Measurements from ENCODE around the gene CDYL2. TPM values are rescaled to one million over a fixed set of nuclear protein-coding genes. Genes with fewer than 3 reads are reported as not detected.
"Not testable (repeated sequence)": the region's sequence is repeated elsewhere in the genome, so short reads cannot be mapped to it uniquely, and the experiment has no call there.

The CDYL2 gene
- polyA plus RNA-seq, 3 donors = 0.76 to 2.8 (median 1.9) TPM

DNA sequence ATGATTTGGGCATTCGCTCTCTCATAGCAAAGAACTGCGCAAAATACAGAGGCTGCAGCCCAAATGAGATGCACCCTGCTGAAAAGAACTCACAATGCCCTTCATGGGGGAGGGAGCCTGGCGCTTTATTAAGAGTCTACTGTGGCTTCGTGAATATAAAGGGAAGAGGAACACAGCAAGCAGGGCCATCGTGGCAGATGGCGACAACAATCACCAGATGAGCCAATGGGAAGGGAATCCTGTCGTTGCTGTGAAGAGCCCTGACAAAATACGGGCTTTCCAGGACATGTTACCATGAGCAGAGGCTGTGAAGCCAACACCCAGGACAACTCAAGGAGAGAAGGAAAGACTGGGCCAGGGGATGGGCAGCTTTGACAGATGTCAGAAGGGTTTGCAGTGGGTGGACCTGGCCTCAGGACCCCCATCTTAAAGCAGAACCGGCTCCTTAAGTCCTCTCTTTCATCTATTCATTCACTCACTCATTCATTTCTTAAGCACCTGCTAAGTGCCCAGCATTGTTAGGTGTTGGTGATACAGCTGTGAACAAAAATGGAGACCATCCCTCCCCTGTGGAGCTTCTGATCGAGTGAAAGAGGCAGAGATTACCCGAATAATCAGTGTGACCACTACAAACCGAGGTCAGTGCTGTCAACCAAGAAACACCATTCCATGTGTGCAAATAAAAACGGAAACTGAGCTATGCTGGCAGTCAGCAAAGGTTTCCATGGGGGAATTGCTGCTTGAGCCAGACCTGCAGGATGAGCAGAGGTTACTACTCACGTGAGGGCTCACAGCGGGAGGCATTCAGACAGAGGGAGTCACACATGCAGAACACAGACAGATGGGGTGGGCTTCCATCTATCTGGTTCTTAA lies 137.8 kb downstream of the CDYL2 start:
- 70 to 80% (median 77%) methylated on average over 15 of the region's 15 CpGs for WGBS, 3 donors
- no peak overlapping the region for H3K27ac ChIP-seq (ENCODE audit: low read depth, low read length)

DNA sequence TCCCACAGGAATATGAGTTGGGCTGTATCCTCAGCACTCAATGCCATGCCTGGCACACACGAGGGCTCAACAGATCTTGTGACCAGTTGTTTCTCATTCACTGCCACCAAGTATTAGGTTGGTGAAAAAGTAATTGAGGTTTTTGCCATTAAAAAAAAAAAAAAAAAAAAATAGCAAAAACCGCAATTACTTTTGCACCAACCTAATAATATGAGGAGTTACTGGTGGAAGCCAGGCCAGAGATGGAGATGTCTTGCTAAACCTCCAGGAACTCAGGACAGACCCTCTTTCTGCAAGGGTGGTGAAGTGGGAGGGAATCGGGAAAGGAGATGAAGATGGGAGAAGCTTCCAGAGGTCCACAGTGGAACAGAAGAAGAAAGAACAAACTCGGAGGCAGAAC lies 139.0 kb downstream of the CDYL2 start:
- 87 to 91% (median 88%) methylated on average over 4 of the region's 4 CpGs for WGBS, 3 donors
- H3K27ac ChIP-seq (ENCODE audit: low read depth, low read length) = no peak overlapping the region

DNA sequence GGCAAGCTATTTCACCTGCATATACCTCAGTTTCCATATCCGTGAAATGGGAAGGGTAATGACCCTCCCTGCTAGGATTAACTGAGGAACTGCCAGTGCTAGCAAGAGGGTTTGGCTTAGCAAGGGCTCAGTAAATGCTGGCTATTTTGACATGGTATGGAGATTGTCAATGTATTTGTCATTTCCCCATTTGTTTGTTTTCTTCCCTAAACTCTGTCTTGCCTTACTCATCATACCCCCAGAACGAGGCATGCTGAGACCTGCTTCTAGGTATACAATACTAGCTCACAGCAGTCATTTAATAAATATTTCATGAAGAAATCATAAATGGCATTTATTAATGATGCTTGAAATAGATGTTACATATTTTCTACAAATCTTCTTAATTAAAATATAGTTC lies 139.6 kb downstream of the CDYL2 start:
- H3K27ac ChIP-seq (ENCODE audit: low read depth, low read length) = no peak overlapping the region
- WGBS, 3 donors = 36 to 83% (median 55%) methylated on average over 2 of the region's 2 CpGs

DNA sequence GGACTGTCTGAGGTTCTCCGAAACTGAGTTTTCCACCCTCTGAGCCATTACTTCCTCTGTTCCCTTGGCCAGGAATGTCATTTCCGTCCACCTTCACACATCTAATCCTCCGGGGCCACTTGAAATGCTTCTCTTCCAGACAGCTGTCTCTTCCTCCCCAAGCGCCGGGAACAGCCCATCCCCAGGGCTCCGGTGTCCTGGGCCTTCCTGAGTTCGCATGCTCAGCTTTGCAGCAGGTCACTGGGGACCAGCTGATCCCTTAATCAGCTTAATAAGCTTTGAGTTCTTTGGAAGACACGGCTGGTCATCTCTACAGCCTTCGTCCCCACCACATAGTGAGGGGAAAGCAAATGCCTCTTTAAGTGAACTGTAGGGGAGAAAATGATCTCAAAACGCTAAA lies 140.2 kb downstream of the CDYL2 start:
- WGBS, 3 donors = 73 to 81% (median 76%) methylated on average over 10 of the region's 10 CpGs
- no peak overlapping the region for H3K27ac ChIP-seq (ENCODE audit: low read depth, low read length)

DNA sequence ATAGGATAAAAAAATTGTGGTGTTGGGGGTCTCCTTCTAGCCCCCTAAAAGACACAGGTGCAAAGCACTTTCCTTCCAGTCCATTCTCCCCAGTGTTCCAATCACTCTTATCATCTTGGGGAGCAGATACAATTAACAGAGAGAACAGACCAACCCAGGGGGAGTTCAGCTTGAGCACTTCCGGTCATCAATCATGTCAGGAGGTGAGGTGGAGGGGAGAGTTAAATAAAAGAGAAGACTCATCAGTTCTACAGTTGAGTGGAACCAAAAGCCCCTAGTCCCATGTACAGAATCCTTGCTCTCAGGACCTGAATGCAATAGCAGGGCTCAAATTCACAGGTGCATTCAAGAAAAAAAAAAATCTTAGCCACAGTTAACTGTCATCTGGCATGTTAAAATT lies 141.3 kb downstream of the CDYL2 start:
- no peak overlapping the region for H3K27ac ChIP-seq (ENCODE audit: low read depth, low read length)
- 87 to 100% (median 92%) methylated on average over 1 of the region's 1 CpG for WGBS, 3 donors

DNA sequence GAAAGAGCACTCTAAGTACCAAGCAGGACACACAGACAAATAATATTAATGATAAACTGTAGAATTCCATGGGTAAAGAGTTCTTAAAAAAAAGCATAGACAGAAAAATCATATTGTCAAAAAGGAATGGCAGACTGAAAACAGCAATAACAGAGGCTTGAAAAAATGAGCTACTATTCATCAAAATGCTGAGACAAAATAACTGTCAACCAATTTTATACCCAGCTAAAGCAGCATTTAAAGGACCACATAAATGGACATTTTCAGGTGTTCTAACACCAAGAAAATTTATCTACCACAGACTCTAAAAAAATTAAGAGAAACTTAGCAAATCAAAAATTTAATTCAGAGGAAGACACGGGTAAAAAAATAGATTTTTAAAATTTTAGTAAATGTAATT lies 144.5 kb downstream of the CDYL2 start:
- 95 to 98% (median 96%) methylated on average over 1 of the region's 1 CpG for WGBS, 3 donors
- H3K27ac ChIP-seq (ENCODE audit: low read depth, low read length) = no peak overlapping the region

DNA sequence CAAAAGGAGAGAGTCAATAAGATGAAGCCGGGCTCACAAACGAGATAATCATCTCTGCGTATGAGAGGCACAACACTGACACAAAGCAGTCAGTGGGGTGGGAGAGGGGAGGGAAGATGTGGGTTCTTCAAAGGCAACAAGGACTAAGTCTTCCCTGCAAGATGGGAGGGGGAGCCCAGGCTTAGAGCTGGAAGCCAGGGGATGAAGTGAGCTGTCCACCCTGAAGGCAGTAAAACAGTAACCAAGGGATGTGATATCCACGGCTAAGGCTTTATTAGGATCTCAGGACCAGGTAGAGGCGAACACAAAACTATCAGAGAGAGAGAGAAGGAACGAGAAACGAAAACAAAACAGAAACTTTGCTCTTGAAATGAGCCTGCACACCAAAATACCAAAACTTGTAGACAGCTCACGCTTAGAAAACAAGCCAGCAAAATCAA lies 147.7 kb downstream of the CDYL2 start:
- no peak overlapping the region for H3K27ac ChIP-seq (ENCODE audit: low read depth, low read length)
- WGBS, 3 donors = 63 to 74% (median 69%) methylated on average over 8 of the region's 8 CpGs

DNA sequence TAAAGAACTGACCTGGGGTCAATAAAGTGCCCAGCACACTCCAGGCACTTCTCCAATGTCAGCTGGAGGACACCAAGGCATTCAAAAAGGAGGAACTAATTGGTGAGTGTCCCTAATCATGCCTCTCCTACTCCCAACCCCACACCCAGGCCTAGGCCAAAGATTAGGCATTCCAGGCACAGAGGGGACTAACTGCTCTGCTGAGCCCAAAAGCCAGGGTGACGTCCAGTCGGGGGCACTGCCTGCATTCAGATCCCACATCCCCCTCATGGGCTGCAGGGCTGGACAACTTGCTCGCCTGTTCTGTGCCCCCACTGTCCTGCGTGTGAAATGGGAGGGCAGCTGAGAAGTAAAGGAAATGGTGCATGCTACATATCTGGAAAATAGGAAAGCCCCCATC lies 148.2 kb downstream of the CDYL2 start:
- H3K27ac ChIP-seq (ENCODE audit: low read depth, low read length) = no peak overlapping the region
- WGBS, 3 donors = 73 to 93% (median 80%) methylated on average over 4 of the region's 4 CpGs

DNA sequence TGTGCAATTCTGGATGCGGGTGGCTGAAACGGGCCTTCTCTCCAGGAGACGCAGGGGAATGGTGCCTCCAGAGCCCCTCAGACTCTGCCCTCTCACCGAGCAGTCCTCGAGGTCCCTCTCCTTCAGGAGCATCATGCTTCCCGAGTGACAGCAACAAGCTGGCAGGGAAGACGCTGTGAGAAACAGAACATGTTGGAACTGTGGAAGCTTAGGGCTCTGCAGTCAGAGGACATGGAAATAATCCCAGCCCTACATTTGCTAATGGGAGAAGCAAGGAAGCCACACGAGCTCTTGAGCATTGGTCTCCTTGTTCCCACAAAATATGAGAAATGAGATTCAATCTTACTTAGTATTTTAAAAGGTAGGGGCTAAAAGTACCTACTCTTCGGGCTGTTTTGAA lies 148.6 kb downstream of the CDYL2 start:
- WGBS, 3 donors = 90 to 92% (median 91%) methylated on average over 9 of the region's 9 CpGs
- H3K27ac ChIP-seq (ENCODE audit: low read depth, low read length) = no peak overlapping the region

DNA sequence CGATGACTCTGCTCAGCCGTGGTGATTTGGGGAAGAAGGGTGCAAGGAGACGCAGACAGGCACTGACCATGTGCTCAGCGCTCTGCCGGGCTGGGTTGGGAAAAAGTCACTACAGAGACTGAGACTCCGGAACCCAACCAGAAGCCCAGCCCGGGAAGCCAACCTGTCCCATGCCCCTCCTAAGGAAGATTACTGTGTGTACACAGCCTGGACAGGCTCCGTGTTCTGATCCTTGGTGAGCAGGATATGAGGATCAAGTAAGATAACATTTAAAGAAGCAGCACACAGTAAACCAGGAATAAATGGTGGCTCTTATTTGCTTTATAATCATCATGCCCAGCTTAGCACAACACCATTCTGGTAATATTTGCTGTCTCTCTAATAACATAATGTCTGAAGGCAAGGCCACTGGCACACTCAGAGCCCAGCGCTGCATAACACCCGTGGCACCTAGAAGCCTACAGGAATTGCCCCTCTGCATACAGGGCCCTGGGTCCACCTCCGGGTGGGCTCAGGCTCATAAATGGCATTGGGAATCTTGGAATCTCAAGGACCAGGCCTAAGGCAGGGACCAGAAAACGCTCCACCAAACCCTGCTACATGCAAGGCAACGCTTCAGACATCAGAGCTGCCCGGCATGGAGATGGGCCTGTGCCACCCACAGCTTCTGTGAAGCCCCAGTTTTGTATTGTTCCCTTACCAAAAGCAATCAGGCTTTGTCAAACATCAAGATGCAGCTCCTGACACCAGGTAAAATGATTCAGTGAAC lies 150.1 kb downstream of the CDYL2 start:
- WGBS, 3 donors = 68 to 93% (median 88%) methylated on average over 14 of the region's 14 CpGs

DNA sequence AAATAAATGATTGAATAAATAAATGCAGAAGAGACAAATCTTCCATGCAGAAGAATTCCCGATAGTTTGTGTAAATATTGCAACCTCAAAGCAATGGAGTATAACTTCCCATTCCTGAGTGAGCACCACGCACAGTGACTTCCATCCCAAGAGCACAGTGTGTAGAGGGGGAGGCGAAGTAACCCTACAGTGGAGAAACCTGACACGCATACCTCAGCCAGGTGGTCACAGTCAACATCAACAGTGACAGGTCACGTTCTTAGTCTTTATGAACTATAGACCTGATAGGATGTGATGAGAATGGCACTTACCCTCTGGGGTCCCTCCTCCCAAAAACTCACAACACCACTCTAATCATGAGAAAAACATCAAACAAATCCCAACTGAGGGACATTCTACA lies 152.0 kb downstream of the CDYL2 start:
- H3K27ac ChIP-seq (ENCODE audit: low read depth, low read length) = no peak overlapping the region
- 75 to 87% (median 78%) methylated on average over 5 of the region's 5 CpGs for WGBS, 3 donors

More for the DNA sequence above, 150.1 kb downstream of the CDYL2 start:
- no peak overlapping the region for H3K27ac ChIP-seq (ENCODE audit: low read depth, low read length)

DNA sequence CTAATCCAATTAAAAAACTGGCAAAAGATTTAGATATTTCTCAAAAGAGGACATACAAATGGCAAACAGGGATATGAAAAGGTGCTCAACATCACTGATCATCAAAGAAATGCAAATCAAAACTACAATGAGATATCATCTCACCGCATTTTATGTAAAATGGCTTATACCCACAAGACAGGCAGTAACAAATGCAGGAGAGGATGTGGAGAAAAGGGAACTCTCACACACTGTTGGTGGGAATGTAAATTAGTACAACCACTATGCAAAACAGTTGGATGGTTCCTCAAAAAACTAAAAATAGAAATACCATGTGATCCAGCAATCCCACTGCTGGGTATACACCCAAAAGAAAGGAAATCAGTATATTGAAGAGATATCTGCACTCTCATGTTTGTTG lies 154.1 kb downstream of the CDYL2 start:
- not testable (repeated sequence) for H3K27ac ChIP-seq (ENCODE audit: low read depth, low read length)
- 75 to 87% (median 84%) methylated on average over 1 of the region's 1 CpG for WGBS, 3 donors

DNA sequence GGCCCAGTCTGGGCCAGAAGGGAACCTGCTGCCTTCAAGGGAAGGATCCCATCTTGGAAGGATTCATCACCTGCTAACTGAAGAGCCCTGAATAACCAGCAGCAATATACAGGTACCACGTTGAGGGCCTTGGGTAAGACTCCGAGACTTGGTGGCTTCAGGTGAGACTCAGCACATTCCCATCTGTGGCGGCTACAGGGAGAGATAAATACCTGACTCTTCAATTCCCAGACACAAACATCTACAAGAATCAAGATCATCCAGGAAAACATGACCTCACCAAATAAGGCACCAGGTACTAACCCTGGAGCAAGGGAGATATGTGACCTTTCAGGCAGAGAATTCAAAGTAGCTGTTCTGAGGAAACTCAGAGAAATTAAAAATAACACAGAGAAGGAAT lies 164.1 kb downstream of the CDYL2 start:
- no peak overlapping the region for H3K27ac ChIP-seq (ENCODE audit: low read depth, low read length)
- WGBS, 3 donors = 97 to 100% (median 98%) methylated on average over 3 of the region's 3 CpGs

DNA sequence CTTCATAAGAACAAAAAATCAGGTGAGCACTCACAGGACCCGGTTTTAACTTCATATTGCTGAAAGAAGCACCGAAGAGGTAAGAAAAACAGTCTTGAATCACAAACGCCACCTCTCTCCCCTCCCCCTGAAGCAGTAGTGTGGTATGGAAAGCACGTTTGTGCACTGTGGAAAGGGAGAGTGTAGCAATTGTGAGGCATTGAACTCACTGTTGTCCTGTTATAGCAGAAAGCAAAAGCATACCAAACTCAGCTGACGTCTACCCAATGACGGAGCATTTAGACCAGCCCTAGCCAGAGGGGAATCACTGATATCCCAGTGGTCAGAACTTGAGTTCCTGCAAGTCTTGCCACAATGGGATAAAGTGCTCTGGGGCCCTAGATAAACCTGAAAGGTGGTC lies 164.8 kb downstream of the CDYL2 start:
- no peak overlapping the region for H3K27ac ChIP-seq (ENCODE audit: low read depth, low read length)
- 83 to 93% (median 93%) methylated on average over 6 of the region's 6 CpGs for WGBS, 3 donors

DNA sequence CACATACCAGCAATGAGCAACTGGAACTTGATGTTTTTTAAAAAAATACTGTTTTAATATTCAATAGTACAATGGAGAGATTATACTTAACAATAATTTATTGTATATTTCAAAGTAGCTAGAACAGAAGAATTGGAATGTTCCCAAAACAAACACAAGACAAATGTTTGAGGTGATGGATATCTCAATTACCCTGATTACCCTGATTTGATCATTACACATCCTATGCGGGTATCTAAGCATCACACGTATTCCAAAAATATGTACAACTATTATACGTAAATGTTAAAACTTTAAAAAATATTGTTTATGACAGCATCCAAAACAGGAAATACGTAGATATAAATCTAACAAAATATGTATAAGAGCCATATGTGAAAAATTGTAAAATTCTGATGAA lies 166.8 kb downstream of the CDYL2 start:
- WGBS, 3 donors = 86 to 91% (median 87%) methylated on average over 4 of the region's 4 CpGs
- no peak overlapping the region for H3K27ac ChIP-seq (ENCODE audit: low read depth, low read length)

DNA sequence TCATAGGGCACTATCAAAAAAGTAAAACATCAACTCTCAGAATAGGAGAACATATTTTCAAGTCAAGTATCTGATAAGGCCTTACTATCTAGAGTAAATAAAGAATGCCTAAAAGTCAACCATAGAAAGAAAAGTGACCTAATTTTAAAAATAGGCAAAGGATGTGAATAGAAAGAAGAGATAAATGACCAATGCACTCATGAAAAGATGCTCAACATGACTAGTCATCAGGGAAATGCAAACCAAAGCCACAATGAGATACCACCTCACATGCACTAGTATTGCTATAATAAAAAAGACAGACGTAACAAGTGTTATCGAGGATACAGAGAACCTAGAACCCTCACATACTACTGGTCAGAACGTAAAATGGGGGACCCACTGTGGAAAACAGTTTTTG lies 172.8 kb downstream of the CDYL2 start:
- WGBS, 3 donors = 78 to 98% (median 96%) methylated on average over 3 of the region's 3 CpGs
- no peak overlapping the region for H3K27ac ChIP-seq (ENCODE audit: low read depth, low read length)

DNA sequence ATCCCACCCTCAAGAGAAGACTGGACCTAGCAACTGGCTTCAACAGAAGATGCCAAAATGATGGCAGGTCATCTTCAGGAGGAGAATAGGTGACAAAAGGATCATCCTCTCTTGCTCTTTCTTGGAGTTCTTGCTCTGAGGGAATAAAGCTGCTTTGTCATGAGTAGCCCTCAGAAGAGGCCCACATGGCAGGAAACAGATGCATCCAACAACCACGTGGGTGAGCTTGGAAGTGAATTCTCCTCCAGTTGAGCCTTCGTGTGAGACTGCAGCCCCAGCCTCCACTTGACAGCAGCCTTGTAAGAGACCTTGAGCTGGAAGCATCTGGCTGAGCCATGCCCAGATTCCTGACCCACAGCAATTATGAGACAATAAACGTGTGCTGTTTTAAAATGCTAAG lies 176.1 kb downstream of the CDYL2 start:
- H3K27ac ChIP-seq (ENCODE audit: low read depth, low read length) = no peak overlapping the region
- 61 to 71% (median 64%) methylated on average over 3 of the region's 3 CpGs for WGBS, 3 donors

DNA sequence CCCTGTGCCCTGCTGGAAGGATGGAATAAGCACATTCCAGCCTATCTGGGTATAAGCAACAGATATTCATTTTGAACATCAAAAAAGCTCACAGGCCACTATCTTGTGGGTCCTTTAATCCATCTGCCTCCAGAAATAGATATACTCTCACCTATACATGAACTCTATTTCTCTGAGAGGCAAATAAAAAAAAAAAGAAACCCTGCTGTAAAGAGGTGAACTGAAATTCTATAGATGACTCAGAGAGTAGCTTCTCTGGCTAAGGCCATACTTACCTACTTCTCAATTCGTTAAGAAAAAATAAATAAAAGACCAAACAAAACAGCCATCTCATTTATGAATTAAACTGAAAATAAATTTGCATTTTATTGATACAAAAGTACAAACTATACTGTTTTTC lies 177.3 kb downstream of the CDYL2 start:
- WGBS, 3 donors = 69 to 79% (median 72%) methylated on average over 1 of the region's 1 CpG
- no peak overlapping the region for H3K27ac ChIP-seq (ENCODE audit: low read depth, low read length)

DNA sequence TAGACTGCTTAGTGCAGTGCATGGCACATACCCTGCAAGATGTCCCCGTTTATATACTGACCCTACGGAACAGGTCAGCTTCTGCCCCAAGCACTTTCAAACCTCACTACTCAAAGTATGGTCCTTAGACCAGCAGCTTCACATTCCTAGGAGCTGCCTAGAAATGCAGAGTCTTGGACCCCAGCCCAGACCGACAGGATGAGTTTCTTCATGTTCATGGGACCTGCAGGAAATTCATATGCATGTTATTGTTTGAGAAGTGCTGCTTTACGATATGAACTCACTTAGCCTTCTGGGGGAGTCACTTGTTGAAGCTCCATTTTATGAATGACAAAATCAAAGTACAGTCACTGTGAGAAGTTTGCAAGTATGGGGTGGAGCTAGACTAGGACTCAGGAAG lies 181.0 kb downstream of the CDYL2 start:
- WGBS, 3 donors = 71 to 81% (median 72%) methylated on average over 4 of the region's 4 CpGs
- no peak overlapping the region for H3K27ac ChIP-seq (ENCODE audit: low read depth, low read length)

DNA sequence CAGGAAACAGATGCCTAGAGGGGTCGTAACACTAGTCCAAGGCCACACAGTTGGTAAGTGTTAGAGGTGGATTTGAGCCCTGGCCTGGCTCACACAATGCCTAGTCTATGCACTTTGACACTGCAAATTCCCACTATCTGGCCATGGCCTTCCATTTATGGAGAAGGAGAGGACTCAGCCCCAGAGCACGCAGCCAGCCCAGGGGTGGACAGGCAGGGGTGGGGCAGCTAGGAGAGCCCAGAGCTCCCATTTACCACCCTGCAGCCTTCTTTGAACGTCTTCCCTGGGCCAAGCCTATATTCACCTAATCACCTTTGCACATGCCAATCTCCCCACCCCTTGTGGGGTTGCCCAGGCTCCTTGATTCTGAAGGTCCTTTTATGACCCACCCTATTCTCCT lies 182.4 kb downstream of the CDYL2 start:
- WGBS, 3 donors = 83 to 95% (median 92%) methylated on average over 3 of the region's 3 CpGs

More for the DNA sequence above, 182.4 kb downstream of the CDYL2 start:
- no peak overlapping the region for H3K27ac ChIP-seq (ENCODE audit: low read depth, low read length)

Data from adipose tissue (tissue), 3 donors.